ENCODE results near the gene EXOC8. TPM values are rescaled to one million over a fixed set of nuclear protein-coding genes. Genes with fewer than 3 reads are reported as not detected.

The EXOC8 gene
- total RNA-seq, 1 experiment from 2014 or later: 15.2 TPM

DNA sequence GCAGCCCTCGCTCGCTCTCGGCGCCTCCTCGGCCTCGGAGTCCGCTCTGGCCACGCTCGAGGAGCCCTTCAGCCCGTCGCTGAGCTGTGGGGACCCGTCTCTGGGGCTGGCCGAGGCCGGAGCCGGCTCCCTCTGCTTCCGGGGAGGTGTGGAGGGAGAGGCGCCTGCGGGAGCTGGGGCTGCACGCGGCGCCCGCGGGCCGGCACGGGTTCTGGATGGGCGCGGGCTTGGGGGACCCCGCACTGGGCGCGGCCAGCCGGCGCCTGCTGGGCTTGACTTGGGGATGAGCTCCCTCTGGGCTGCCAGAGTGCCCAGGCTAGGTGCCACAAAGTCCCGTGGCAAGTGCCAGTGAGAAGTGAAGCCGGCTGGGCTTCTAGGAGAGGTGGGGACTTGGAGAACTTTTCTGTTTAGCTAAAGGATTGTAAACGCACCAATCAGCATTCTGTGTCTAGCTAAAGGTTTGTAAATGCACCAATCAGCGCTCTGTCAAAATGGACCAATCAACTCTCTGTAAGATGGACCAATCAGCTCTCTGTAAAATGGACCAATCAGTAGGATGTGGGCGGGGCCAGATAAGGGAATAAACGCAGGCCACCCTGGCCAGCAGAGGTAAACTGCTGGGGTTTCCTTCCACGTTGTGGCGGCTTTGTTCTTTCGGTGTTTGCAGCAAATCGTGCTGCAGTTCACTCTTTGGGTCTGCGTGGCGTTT, 20.2 kb downstream of the EXOC8 start:
- DNase-seq (ENCODE audit: low read depth): no peak

DNA sequence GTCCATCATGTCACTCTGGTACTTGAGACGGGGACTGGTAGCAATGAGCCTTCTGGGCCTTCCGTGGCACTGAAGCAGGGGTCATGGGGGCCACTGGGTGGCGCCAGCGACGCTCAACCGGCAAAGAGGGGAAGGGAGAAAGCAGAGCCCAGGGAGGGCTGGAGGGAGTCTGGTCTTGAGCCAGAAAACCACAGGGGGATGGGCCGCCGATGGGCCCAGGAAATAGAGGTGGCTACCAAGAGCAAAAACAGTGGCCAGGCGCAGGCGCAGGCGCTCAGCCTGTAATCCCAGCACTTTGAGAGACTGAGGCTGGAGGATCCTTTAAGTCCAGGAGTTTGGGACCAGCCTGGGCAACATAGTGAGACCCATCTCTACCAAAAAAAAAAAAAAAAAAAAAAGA, 21.8 kb downstream of the EXOC8 start:
- peak; percentile 15 for DNase-seq (ENCODE audit: low read depth)

DNA sequence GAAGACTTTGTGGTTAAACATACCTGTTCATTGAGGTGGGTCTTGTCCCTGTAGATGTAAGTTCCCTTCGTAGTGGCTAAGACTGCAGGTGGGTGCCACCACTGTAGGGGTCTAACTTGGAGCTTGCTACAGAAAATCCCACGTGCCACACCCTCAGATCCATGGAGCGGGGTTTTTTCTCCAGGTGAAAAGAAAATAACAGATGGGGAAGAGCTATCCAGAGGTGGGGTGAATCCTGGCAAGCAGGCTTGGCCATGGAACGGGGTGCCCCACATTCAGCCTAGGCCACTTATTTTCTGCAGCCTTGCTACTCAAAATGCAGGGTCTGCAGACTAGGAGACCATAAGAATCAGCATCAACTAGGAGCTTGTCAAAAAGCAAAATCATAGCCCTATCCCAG, 24.0 kb downstream of the EXOC8 start:
- DNase-seq (ENCODE audit: low read depth): no peak

DNA sequence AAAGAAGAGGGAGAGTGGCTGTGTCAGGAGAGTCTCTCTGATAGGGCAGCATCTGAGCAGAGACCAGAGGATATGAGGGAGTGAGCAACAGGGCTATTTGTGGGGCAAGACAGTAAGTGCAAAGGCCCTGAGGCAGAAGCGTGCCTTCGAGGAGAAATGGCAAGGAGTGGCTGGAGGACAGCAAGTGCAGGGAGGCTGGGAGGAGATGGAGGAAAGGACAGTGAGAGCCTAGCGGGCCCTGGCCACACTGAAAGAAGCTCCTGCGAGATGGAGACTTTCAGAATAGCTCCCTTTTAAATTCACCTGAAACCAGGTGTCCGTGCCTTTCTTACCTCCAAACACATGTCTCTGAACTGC, 25.2 kb downstream of the EXOC8 start:
- DNase-seq (ENCODE audit: low read depth): no peak

DNA sequence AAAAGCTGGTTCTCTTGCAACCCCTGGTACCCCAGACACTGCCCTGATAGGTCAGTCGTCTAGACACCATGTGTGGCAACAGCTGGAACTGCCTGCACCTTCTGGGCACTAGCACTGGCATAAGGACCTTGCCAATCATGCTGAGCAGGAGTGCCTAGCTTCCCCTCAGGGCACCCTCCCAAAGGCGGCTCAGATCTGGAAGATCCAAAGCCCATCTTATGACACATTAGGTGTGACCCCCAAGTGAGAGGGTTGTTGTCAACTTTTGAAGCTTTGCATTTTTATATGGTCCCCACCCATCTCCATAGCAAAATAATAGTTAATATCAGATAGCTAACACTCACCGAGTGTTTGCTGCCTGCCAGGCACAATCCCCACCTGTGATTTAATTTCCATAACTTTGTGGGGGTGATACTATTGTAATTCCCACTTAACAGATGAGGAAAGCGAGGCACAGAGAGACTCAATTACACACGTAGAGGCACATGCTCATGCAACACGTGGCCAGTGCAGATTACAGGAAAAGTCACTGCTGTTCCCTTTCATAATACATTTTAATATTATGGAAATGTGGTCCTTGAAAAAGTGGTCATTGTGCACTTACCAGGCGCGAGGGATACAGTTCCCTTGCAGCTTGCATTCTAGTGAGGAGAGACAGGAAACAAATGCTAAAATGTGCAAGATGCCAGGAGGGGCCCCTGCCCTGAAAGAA, 25.8 kb downstream of the EXOC8 start:
- no peak for DNase-seq (ENCODE audit: low read depth)

DNA sequence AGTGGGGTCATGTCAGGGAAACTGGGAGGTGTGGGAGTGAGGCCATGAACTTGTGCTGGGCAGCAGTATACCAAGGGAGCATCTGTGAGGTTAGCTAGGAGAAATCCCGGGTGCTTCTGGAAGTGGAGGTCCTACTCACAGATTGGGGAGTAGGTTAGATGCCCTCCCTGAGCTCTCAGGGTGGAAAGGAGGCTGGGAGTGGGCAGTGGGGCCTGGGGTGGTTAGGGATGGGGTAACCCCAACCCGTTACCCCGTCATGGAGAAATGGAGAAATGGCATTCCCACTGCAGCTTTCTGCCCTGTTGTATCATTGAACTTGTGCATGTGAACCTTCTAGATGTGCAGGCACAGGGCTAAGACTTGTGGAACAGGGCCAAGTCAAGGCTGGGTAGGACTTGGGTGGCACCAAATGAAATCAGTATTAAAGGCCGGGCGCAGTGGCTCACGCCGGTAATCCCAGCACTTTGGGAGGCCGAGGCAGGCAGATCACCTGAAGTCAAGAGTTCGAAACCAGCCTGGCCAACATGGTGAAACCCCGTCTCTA, 27.2 kb downstream of the EXOC8 start:
- DNase-seq (ENCODE audit: low read depth): no peak

DNA sequence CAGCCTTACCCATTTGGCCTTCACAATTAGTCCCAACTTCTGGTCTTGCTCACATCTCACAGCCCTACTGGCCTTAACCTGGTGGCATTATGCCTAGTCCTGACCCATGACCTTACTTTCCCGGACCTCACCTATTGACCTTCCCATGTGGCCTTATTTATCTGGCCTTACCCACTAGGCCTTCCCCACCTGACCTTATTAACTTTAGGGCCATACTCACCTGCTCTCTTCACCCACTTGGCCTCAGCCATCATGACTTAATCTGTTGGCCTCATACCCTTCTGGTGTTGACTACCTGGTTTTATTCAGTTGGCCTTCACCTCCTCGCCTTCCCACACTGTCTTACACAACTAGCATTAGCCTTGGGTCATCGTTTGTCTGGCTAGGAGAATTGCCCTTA, 35.7 kb downstream of the EXOC8 start:
- DNase-seq (ENCODE audit: low read depth): no peak

DNA sequence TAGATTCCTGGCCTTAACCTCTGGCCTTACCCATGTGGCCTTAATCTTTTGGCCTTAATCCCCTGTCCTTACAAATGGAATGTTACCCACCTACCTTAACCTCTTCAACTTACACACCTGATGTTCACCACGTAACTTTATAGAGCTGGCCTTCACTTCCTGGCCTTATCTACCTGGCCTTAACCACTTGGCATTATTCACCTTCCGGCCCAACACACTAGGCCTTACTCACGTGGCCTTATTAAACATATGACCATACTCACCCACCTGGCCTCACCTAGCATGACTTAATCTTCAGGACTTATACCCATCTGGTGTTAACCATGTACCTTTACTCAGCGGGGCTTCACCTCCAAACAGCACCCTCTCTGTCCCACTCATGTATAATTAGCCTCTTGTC, 41.7 kb downstream of the EXOC8 start:
- DNase-seq (ENCODE audit: low read depth): no peak

DNA sequence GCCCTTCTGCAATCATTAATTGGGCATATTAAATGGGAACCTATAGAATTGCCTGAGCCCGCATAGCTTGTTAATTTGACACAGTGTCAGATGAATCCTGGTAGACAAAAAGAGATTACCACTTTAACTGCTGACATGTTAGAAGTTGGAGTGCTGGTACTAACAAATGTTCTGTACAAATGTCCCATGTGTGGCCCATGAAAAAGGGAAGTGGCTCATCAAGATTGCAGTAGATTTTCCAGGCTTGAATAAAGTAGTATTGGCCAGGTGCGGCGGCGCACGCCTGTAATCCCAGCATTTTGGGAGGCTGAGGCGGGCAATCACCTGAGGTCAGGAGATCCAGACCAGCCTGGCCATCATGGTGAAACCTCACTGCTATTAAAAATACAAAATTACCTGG, 51.0 kb downstream of the EXOC8 start:
- DNase-seq (ENCODE audit: low read depth): no peak

DNA sequence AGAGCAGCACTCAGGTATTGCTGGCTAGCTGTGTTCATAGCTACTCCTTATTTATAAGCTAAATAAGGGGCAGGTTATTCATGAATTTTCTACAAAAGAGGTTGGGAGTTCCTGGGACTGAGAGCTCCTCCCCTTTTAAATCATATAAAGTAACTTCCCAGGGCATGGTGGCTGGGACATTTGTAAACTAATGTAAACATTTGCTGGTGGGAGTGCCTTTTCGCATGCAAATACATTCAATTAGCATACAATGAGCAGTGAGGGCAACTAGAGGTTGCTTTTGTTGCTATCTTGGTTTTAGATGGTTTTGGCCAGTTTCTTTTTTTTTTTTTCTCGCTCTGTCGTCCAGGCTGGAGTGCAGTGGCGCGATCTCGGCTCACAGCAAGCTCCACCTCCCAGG, 53.2 kb downstream of the EXOC8 start:
- no peak for DNase-seq (ENCODE audit: low read depth)

Other genes with a start within 250 kb of the EXOC8 start
- gene TRIM67, start 175.8 kb downstream of the EXOC8 start, total RNA-seq (2014; rRNA removed): not detected in 2 replicates
- gene GNPAT, start 96.6 kb downstream of the EXOC8 start, total RNA-seq (2014; rRNA removed): 79.7 TPM in 2 replicates
- 17.2 and 17.6 TPM in 2 replicates for gene SPRTN, start 441 bp upstream of the EXOC8 start, total RNA-seq (2014; rRNA removed)
- gene EGLN1, start 84.4 kb upstream of the EXOC8 start, total RNA-seq (2014; rRNA removed): 37.4 and 43.3 TPM in 2 replicates
- 43.7 and 44.7 TPM in 2 replicates for gene TSNAX, start 190.8 kb upstream of the EXOC8 start, total RNA-seq (2014; rRNA removed)